GM12878 (cell line): ENCODE data around the gene ANO10. TPM values are rescaled to one million over a fixed set of nuclear protein-coding genes. Genes with fewer than 3 reads are reported as not detected.

ENCODE experiments used
- ATAC-seq: fragments of 200-7000 bp; cut with Tn5 transposase; 3 replicates; pipeline ENCODE4 v1.9.1; 2020; ENCODE audit warnings: mild to moderate bottlenecking, moderate library complexity
- BruUV-seq: library from RNA; stranded (reverse); fragments of 400-500 nt; replicated peaks from 2 replicates; lab custom pipeline; 2021; lab: Mats Ljungman, UMichigan
- CTCF ChIA-PET: fragments of 300-600 bp; sonication (Branson Sonifier 250); formaldehyde crosslinking; extraction: SDS; loops from one replicate; lab custom pipeline; 2021; ENCODE audit warnings: inconsistent platforms; lab: Yijun Ruan, JAX
- POLR2A ChIA-PET: fragments of 350-600 bp; formaldehyde crosslinking; extraction: SDS; loops from one replicate; lab custom pipeline; 2021; ENCODE audit warnings: inconsistent platforms; lab: Charles Lee
- RAD21 ChIA-PET: fragments of 300-600 bp; sonication (Branson Sonifier 250); formaldehyde crosslinking; loops from one replicate; lab custom pipeline; 2023; ENCODE audit warnings: antibody characterized with exemption; ENCODE audit not compliant: unreplicated experiment; lab: Charles Lee
- SMC1A ChIA-PET: fragments of 300-600 bp; sonication (Branson Sonifier 250); formaldehyde crosslinking; loops from one replicate; lab custom pipeline; 2023; ENCODE audit not compliant: unreplicated experiment, uncharacterized antibody; lab: Charles Lee
- DNase-seq: peaks from one replicate; pipeline ENCODE4 v3.0.0-alpha.2; 2011; ENCODE audit warnings: low read depth, low spot score
- FAIRE-seq: peaks from 3 replicates; lab custom pipeline; 2011; peaks lifted over from hg19 to GRCh38; lab: Jason Lieb, UNC
- H2AFZ ChIP-seq: 2 replicates; pipeline ENCODE4 v1.6.0; 2011; ENCODE audit warnings: low read depth, low read length, control low read depth; ENCODE audit not compliant: control insufficient read depth
- H3K27ac ChIP-seq: 2 replicates; pipeline ENCODE4 v1.5.1; 2011; ENCODE audit warnings: control low read depth; ENCODE audit not compliant: control insufficient read depth, insufficient read depth
- H3K27me3 ChIP-seq, 2 experiments: replicated peaks in 1 of 2; 2 replicates each; pipeline versions ENCODE4 v1.6.0 to v1.6.1; 2011; ENCODE audit warnings: low read length in 1 of 2; ENCODE audit not compliant: control insufficient read depth in 2 of 2, insufficient read depth in 2 of 2
- H3K36me3 ChIP-seq, 2 experiments: 2 replicates each; pipeline ENCODE4 v1.5.1; 2011; ENCODE audit warnings: low read length in 1 of 2; ENCODE audit not compliant: control insufficient read depth in 2 of 2, insufficient read depth in 2 of 2
- H3K4me1 ChIP-seq: 2 replicates; pipeline ENCODE4 v1.6.1; 2011; ENCODE audit warnings: mild to moderate bottlenecking, low read length, moderate library complexity, mixed read lengths; ENCODE audit not compliant: control insufficient read depth, insufficient read depth
- H3K4me2 ChIP-seq: 2 replicates; pipeline ENCODE4 v1.6.0; 2011; ENCODE audit warnings: control low read depth; ENCODE audit not compliant: control insufficient read depth, insufficient read depth
- H3K4me3 ChIP-seq: fragments of 200-600 bp; sonication (generic); 2 replicates; pipeline ENCODE4 v1.5.1; 2016
- H3K79me2 ChIP-seq: 2 replicates; pipeline ENCODE4 v1.6.0; 2011; ENCODE audit warnings: low read length; ENCODE audit not compliant: control insufficient read depth, insufficient read depth
- H3K9ac ChIP-seq: 2 replicates; pipeline ENCODE4 v1.8.0; 2011; ENCODE audit warnings: low read length, control low read depth, mixed read lengths; ENCODE audit not compliant: control insufficient read depth, insufficient read depth
- H3K9me3 ChIP-seq: replicated peaks from 3 replicates; pipeline ENCODE4 v1.5.1; 2011; ENCODE audit warnings: mild to moderate bottlenecking, low read length; ENCODE audit not compliant: control insufficient read depth, insufficient read depth
- H4K20me1 ChIP-seq: 2 replicates; pipeline ENCODE4 v1.6.0; 2011; ENCODE audit not compliant: control insufficient read depth, insufficient read depth
- ASH2L ChIP-seq: fragments of 300-600, 200-600 bp; sonication (generic); IDR thresholded peaks from 2 replicates; pipeline ENCODE4 v1.6.1; 2017; ENCODE audit warnings: low read depth, mild to moderate bottlenecking, borderline replicate concordance
- CBFB ChIP-seq: IDR thresholded peaks from 2 replicates; pipeline ENCODE4 v1.6.1; 2016; ENCODE audit warnings: antibody characterized with exemption, low read depth
- CBX5 ChIP-seq: sonication (generic); IDR thresholded peaks from 2 replicates; pipeline ENCODE4 v1.6.1; 2016; ENCODE audit warnings: low read depth, moderate library complexity, mild to moderate bottlenecking, inconsistent platforms
- EED ChIP-seq: sonication (generic); IDR thresholded peaks from 2 replicates; pipeline ENCODE4 v1.6.1; 2016; ENCODE audit warnings: antibody characterized with exemption, low read depth
- ESRRA ChIP-seq: IDR thresholded peaks from 2 replicates; pipeline ENCODE4 v1.6.1; 2012; ENCODE audit warnings: mild to moderate bottlenecking, low read length, improper control_type of control experiment
- KDM1A ChIP-seq: fragments of 200-600 bp; sonication (generic); IDR thresholded peaks from 2 replicates; pipeline ENCODE4 v1.6.1; 2016; ENCODE audit warnings: borderline replicate concordance
- PAX5 ChIP-seq: IDR thresholded peaks from 2 replicates; pipeline ENCODE4 v1.6.1; 2011; ENCODE audit warnings: low read depth, low read length, borderline replicate concordance
- SIN3A ChIP-seq: IDR thresholded peaks from 2 replicates; pipeline ENCODE4 v1.6.1; 2012; ENCODE audit warnings: low read depth, low read length, improper control_type of control experiment
- SMAD1 ChIP-seq: fragments of 450-650 bp; IDR thresholded peaks from 2 replicates; pipeline ENCODE4 v1.6.1; 2018; ENCODE audit warnings: mild to moderate bottlenecking, low read depth; ENCODE audit not compliant: partially characterized antibody
- YBX1 ChIP-seq: fragments of 450-650 bp; IDR thresholded peaks from 2 replicates; pipeline ENCODE4 v1.6.1; 2016; ENCODE audit warnings: antibody characterized with exemption
- ZBTB33 ChIP-seq: fragments of 450-650 bp; IDR thresholded peaks from 2 replicates; pipeline ENCODE4 v1.6.1; 2017; ENCODE audit warnings: mild to moderate bottlenecking
- ZNF274 ChIP-seq: IDR thresholded peaks from one replicate; pipeline ENCODE4 v1.8.0; 2011; ENCODE audit not compliant: insufficient read length, insufficient read depth
- ZNF384 ChIP-seq: IDR thresholded peaks from 2 replicates; pipeline ENCODE4 v1.6.1; 2012; ENCODE audit warnings: low read depth, mild to moderate bottlenecking, low read length, improper control_type of control experiment, borderline replicate concordance
- WGBS: methylation state at CpG from one replicate; pipeline ENCODE4 v1.1.6; 2016; ENCODE audit warnings: low lambda C conversion rate; ENCODE audit not compliant: insufficient replicate concordance, insufficient coverage; ENCODE audit errors: missing lambda C conversion rate; 5-methylcytosine and 5-hydroxymethylcytosine counted together
- in situ Hi-C: fragments of 300-500 bp; cut with MboI; formaldehyde crosslinking; loops from 9 replicates; pipeline ENCODE4 v1.14.3; 2018; ENCODE audit warnings: mixed read lengths
- intact Hi-C: fragments of 100-400 bp; cut with micrococcal nuclease; formaldehyde crosslinking; loops from one replicate; pipeline ENCODE4 v1.14.2; 2022; ENCODE audit not compliant: unreplicated experiment
- polyA plus RNA-seq, 11 experiments: library from polyadenylated mRNA; depleted of rRNA in 4 of 11; unstranded in 6 of 11; stranded (reverse) in 5 of 11; fragments of >200 nt; fragmentation: Nextera tagmentation in 4 of 11; fragmentation: Illumina TruSeq in 1 of 11; extraction: Ambion mirVana in 4 of 11; extraction: Trizol in 1 of 11; gene quantifications; 1 replicate in 1 of 11; 2 replicates in 10 of 11; pipeline versions ENCODE4 v1.2.1 to v1.2.3, GENCODE V29; 2011 to 2016; ENCODE audit warnings: inconsistent platforms in 2 of 11, missing spikeins in 2 of 11, low read depth in 1 of 11
- total RNA-seq, 4 experiments: library from RNA; depleted of rRNA in 3 of 4; stranded (reverse); fragments of >200 nt in 3 of 4; fragmentation: Illumina TruSeq in 1 of 4; extraction: Trizol in 1 of 4; gene quantifications; 2 replicates each; pipeline versions ENCODE4 v1.2.1 to v1.2.3, GENCODE V29; 2013 to 2021
- TF ChIP-seq, protein P1 (sequence below): fragments of 450-650 bp; IDR thresholded peaks from 2 replicates; pipeline ENCODE4 v1.6.1; 2017; ENCODE audit warnings: antibody characterized with exemption, mild to moderate bottlenecking, moderate library complexity

Gene ANO10
- total and polyA plus RNA-seq, 10 of the 15 experiments (the other 5 are each of a cell fraction or from before 2014, with no cell fraction given): 0.29 to 21.9 (median 1.6) TPM

- intact Hi-C loops (no loop called here), in situ Hi-C loops (no loop called here)
- Histone ChIP-seq H3K4me3 (no peak overlapping the region), H3K79me2 (no peaks in the 10 kb centered on the region), H3K9me3 (no peaks in the 10 kb centered on the region), H3K36me3 (no peaks in the 10 kb centered on the region), H4K20me1 (no peaks in the 10 kb centered on the region), H3K27ac (no peak overlapping the region), H3K4me2 (no peak overlapping the region), H3K9ac (no peak overlapping the region), H3K4me1 (no peaks in the 10 kb centered on the region), H2AFZ (no peak overlapping the region)
- ATAC-seq: no peak
- no TSS peak for BruUV-seq
- no peak for FAIRE-seq
- ChIA-PET SMC1A (no interaction called here), POLR2A (no interaction called here), RAD21 (no interaction called here)
- no peak for DNase-seq
- TF ChIP-seq YBX1: no peak
- no peak for TF ChIP-seq EED
- no peak for TF ChIP-seq SIN3A
- TF ChIP-seq PAX5: no peak
- no peak for TF ChIP-seq CBX5
- no peak for TF ChIP-seq KDM1A
- TF ChIP-seq, protein P1, sequence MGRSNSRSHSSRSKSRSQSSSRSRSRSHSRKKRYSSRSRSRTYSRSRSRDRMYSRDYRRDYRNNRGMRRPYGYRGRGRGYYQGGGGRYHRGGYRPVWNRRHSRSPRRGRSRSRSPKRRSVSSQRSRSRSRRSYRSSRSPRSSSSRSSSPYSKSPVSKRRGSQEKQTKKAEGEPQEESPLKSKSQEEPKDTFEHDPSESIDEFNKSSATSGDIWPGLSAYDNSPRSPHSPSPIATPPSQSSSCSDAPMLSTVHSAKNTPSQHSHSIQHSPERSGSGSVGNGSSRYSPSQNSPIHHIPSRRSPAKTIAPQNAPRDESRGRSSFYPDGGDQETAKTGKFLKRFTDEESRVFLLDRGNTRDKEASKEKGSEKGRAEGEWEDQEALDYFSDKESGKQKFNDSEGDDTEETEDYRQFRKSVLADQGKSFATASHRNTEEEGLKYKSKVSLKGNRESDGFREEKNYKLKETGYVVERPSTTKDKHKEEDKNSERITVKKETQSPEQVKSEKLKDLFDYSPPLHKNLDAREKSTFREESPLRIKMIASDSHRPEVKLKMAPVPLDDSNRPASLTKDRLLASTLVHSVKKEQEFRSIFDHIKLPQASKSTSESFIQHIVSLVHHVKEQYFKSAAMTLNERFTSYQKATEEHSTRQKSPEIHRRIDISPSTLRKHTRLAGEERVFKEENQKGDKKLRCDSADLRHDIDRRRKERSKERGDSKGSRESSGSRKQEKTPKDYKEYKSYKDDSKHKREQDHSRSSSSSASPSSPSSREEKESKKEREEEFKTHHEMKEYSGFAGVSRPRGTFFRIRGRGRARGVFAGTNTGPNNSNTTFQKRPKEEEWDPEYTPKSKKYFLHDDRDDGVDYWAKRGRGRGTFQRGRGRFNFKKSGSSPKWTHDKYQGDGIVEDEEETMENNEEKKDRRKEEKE: no peak
- TF ChIP-seq SMAD1: no peak
- no peak for TF ChIP-seq ZBTB33
- TF ChIP-seq ASH2L: no peak
- no peak for TF ChIP-seq ZNF274
- TF ChIP-seq ZNF384: no peak
- no peak for TF ChIP-seq CBFB
- TF ChIP-seq ESRRA: no peak
- TF ChIP-seq, all 136 proteins: peak for 0
- WGBS: 0% methylated on average over 1 of the region's 1 CpG
- no peaks in the 10 kb centered on the region for H3K27me3 ChIP-seq
- CTCF ChIA-PET: no interaction called here
Measured at GRCh38 chr3:43455233-43455632, 166.6 kb downstream of the ANO10 start.
